Stimulated activated CD4-positive, alpha-beta T cell treated with anti-CD3 and anti-CD28 coated beads, Interleukin-4, amount 100 ng/mL, for 4 hours (primary cell): ENCODE measurements around the gene GRIN1.

Experiments used
- DNase-seq, 2 experiments: peaks; one replicate each; pipeline ENCODE4 v3.0.0-alpha.2; 2020

Gene GRIN1

GRCh38 chr9:137138722-137139467 lies at the start of gene GRIN1:
Gene GRIN1, plus strand, starts transcription at chr9:137139154. Its CDS starts 333 bp downstream, at chr9:137139487.
- DNase-seq: peak in 1 of 2 experiments; percentile 45

GRCh38 chr9:137089232-137089947 lies 49.6 kb upstream of the GRIN1 start:
- no peak for DNase-seq

- peak; percentile 78 to 84 for DNase-seq
Measured at GRCh38 chr9:137095664-137096517, 43.1 kb upstream of the GRIN1 start.

- no peak for DNase-seq
Measured at GRCh38 chr9:137096785-137097546, 42.0 kb upstream of the GRIN1 start.

GRCh38 chr9:137097761-137098462 lies 41.0 kb upstream of the GRIN1 start:
- no peak for DNase-seq

GRCh38 chr9:137099231-137099630 lies 39.7 kb upstream of the GRIN1 start:
- no peak for DNase-seq

- DNase-seq: no peak
Measured at GRCh38 chr9:137103206-137103999, 35.6 kb upstream of the GRIN1 start.

GRCh38 chr9:137105814-137106661 lies 32.9 kb upstream of the GRIN1 start:
- DNase-seq: no peak

GRCh38 chr9:137106662-137107250 lies 32.2 kb upstream of the GRIN1 start:
- no peak for DNase-seq

GRCh38 chr9:137107312-137107921 lies 31.5 kb upstream of the GRIN1 start:
- DNase-seq: no peak

- DNase-seq: no peak
Measured at GRCh38 chr9:137107982-137108381, 31.0 kb upstream of the GRIN1 start.

- DNase-seq: no peak
Measured at GRCh38 chr9:137108608-137109249, 30.2 kb upstream of the GRIN1 start.

GRCh38 chr9:137109250-137110146 lies 29.5 kb upstream of the GRIN1 start:
- DNase-seq: no peak

GRCh38 chr9:137110147-137110910 lies 28.6 kb upstream of the GRIN1 start:
- DNase-seq: no peak

GRCh38 chr9:137110911-137111787 lies 27.8 kb upstream of the GRIN1 start:
- DNase-seq: no peak
